Astrocyte of the spinal cord (primary cell): ENCODE data around the gene AGXT.

ENCODE experiments used
- DNase-seq: peaks from one replicate; pipeline ENCODE4 v3.0.0; 2011; ENCODE audit warnings: low read depth, low spot score
- H3K4me3 ChIP-seq: 2 replicates; pipeline ENCODE4 v1.5.1; 2011; ENCODE audit warnings: low read depth, mild to moderate bottlenecking, low read length, moderate library complexity
- in situ Hi-C: cut with HindIII; loops from 2 replicates; pipeline ENCODE4 v1.10.0; 2017; ENCODE audit warnings: low sequenced_read_pairs
- TF ChIP-seq, protein P1 (sequence below): IDR thresholded peaks from 2 replicates; pipeline ENCODE4 v1.5.1; 2012; ENCODE audit warnings: low read depth, mild to moderate bottlenecking, low read length, inconsistent platforms

AGXT gene

DNA sequence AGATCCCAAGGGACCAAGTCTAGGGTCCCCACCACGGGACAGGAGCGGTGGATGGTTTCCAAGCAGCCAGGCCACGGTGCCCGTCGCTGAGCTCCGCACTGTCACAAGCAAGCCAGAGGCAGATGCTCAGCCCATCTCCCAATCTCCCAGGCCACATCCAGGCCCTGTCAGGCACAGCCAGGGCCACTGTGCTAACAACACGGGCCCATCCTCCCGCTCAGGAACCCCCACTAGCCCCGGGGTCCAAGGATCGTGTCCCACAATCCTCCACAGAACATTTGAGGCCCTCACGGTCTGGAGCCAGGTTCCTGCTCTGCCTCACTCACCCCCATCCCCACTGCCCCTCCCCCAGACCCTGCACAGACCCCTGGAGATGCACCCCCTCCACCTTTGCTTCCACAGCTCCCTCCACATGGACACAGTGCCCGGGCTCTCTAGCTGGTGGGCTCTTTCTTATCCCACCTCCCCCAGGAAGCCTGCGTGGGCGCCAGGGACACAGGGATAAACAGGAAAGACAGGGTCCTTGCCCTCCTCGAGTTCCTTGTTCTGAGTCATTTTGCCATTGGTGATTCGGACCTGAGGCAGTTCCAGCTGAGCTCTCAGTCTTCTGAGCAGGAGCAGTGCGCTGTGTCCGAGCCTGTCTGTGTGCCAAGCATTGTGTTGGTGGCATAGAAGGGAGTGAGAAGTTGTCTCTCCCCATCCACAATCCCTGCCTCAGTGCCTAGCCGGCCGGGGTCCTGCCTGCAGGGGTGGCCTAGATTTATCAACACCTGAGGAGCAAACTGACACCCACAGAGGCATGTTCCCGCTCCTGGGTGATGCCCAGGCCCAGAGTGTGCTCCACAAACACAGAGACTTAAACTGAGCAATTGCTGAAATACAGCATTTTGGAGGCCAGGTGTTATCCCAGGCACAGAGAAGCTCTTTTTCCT is 44.5 kb downstream of the AGXT start:
- peak; percentile 12 for DNase-seq
- no peak overlapping the region for H3K4me3 ChIP-seq
- TF ChIP-seq, protein P1, sequence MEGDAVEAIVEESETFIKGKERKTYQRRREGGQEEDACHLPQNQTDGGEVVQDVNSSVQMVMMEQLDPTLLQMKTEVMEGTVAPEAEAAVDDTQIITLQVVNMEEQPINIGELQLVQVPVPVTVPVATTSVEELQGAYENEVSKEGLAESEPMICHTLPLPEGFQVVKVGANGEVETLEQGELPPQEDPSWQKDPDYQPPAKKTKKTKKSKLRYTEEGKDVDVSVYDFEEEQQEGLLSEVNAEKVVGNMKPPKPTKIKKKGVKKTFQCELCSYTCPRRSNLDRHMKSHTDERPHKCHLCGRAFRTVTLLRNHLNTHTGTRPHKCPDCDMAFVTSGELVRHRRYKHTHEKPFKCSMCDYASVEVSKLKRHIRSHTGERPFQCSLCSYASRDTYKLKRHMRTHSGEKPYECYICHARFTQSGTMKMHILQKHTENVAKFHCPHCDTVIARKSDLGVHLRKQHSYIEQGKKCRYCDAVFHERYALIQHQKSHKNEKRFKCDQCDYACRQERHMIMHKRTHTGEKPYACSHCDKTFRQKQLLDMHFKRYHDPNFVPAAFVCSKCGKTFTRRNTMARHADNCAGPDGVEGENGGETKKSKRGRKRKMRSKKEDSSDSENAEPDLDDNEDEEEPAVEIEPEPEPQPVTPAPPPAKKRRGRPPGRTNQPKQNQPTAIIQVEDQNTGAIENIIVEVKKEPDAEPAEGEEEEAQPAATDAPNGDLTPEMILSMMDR, result no peak
- in situ Hi-C loops, result no loop called here

DNA sequence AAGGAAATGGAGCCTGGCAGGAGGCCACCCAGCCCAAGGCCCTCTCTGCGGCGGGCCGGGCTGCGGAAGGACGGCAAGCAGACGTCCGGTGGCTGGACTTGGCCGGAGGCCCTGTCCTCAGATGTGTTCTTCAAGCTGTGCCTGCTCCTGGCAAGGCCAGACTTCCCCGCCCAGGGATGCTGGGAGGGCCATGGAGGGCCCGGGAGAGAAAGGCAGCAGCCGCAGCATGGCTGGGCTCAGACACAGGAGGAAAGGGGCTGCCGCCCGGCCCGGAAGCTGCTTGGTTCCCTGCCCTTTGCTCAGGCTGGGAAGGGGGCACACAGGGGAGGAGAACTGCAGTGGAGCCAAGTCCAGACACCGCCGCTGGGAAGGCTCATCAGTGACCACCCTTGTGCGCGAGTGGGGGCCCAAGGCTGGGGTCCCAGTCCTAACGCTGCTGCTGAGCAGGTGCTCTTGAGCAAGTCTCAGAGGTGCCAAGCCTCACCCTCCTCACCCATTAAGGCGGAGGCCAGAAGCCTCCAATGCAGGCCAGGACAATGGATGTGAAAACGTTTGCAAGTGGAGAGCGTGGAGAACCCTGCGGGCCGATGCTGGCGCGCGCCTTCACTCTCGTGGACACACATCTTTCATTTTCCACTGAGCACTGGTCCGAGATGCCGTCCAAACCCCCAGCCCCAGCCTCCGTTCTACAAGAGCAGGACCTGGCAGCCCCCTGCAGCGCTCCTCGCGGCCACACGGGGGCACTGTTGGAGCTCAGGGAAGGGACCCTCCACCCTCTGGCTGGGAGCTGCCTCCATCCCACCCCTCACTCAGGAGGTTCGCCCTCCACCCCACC is 45.4 kb downstream of the AGXT start:
- H3K4me3 ChIP-seq, result no peak overlapping the region
- TF ChIP-seq, protein P1, result peak; percentile 99
- in situ Hi-C loops, result no loop called here
- DNase-seq, result peak; percentile 78

DNA sequence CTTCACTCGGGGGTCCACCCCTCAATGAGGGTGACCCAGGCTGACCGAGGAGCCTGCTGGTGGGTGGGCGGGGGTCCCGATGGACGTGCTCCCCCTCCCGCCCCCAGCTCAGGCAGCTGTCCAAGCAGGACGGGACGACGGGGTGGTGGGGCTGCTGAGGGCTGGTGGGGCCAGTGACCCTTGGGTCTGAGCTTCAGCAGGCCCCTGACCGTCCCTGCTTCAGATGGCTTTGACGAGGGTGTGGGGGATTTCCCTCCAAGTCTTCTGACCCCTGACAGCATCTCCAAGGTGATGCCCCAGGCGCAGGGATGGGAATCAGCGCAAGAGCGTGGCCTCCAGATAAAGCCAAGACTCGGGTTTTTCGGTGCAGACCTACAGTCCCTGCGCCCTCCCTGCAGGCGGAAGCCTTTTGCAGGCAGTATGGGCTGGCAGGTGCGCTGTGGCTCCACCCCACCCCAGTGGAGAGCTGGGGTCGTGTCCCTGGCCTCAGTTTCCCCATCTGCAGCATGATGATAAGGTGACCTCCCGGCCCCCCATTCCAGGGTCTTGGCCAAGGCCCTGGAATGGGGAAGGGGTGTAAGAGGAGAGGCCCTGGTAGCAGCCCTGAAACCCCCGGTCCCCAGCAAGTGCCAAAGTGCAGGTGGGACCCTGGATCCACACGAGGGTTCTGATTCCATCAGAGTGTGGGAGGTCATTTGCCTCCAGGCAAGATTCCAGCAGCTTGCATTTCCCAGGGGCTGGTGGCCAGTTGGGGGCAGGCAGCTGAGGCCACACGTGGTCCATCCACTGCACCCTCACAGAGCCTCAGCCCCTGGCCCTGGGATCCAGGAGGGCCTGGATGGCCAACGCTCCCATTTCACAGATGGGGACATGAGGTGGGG is 46.3 kb downstream of the AGXT start:
- DNase-seq, result no peak
- H3K4me3 ChIP-seq, result no peak overlapping the region
- in situ Hi-C loops, result no loop called here
- TF ChIP-seq, protein P1, result no peak

DNA sequence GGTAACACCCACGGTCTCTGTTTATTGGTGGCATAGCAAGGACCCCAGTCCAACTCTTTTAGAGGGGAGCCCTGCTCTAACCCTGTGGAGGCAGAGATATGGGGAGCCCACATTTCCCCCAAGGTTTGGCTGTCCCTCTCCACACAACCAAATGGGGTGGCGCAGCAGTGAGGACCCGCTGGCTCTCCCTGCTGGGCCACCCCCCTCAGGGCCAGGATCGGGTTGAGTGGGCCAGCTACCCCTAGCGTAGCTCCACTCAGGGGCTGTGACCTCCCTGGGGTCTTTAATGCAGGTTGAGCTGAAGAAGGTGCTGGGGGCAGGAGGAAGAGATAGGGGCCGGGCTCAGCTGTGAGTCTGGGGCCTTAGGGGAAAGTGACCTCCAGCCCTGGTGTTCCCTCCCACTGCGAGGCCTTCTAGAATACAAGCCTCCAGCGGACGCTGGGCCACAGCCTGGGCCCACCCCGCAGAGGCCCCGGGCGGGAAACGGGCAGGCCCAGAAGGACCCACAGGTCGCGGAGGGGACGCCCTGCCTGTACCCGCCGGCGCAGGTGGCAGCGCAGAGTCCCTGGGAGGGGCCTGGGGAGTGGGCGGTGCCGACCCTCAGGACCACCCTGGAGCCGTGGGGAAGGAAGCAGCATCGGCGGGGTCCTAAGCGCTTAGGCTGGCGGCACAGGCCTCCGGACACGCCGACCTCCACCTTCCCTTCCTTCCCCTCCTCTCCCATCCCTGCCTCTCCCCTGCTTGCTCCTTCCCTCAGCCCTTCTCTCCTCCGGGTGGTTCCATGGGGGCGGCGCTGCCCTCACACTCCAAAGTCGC is 47.1 kb downstream of the AGXT start:
- in situ Hi-C loops, result no loop called here
- peak; percentile 13 for DNase-seq

DNA sequence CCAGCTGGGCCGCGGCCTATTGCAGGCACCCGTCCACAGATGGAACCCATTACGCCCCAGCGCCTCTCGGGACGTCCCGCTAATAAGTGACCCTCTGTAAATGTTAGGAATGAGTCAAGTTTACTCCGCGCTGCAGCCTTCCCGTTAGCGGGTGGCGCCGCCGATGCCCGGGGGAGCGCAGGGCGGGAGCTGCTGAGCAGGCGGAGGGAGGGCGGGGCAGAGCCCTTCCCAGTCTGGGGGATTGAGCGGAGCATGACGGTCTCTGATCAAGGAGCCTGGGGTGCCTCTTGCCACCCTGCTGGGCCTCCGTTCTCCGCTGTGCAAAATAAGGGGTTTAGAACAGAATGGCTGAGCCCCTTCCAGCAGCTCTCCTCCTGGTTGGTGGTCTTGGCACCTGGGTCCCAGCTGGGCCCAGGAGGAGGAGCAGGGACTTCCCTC is 48.0 kb downstream of the AGXT start:
- in situ Hi-C loops, result no loop called here
- no peak overlapping the region for H3K4me3 ChIP-seq
- TF ChIP-seq, protein P1, result no peak
- peak; percentile 90 for DNase-seq

More for the DNA sequence above, 47.1 kb downstream of the AGXT start:
- H3K4me3 ChIP-seq, result no peak overlapping the region
- TF ChIP-seq, protein P1, result no peak
